ENCODE measurements around the gene NFKBIE. TPM values are rescaled to one million over a fixed set of nuclear protein-coding genes. Genes with fewer than 3 reads are reported as not detected.

NFKBIE gene
- total and polyA plus RNA-seq, 2 of the 13 experiments (the other 11 are each of a cell fraction or from before 2014, with no cell fraction given) = 6.7 to 14.5 TPM

GRCh38 chr6:44275271-44275748 is 10.0 kb upstream of the NFKBIE start (continued):
- TF ChIP-seq, protein P1, sequence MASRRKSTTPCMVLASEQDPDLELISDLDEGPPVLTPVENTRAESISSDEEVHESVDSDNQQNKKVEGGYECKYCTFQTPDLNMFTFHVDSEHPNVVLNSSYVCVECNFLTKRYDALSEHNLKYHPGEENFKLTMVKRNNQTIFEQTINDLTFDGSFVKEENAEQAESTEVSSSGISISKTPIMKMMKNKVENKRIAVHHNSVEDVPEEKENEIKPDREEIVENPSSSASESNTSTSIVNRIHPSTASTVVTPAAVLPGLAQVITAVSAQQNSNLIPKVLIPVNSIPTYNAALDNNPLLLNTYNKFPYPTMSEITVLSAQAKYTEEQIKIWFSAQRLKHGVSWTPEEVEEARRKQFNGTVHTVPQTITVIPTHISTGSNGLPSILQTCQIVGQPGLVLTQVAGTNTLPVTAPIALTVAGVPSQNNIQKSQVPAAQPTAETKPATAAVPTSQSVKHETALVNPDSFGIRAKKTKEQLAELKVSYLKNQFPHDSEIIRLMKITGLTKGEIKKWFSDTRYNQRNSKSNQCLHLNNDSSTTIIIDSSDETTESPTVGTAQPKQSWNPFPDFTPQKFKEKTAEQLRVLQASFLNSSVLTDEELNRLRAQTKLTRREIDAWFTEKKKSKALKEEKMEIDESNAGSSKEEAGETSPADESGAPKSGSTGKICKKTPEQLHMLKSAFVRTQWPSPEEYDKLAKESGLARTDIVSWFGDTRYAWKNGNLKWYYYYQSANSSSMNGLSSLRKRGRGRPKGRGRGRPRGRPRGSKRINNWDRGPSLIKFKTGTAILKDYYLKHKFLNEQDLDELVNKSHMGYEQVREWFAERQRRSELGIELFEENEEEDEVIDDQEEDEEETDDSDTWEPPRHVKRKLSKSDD (CRISPR knock-in tag; IDR thresholded peaks at IDR 0.05; ENCODE audit: low read depth) = peak; percentile 5; the same call in 1 of the 2 replicates
- TF ChIP-seq TEAD3 (CRISPR knock-in tag; optimal IDR thresholded peaks at IDR 0.05; ENCODE audit: borderline replicate concordance) (no peak), ZNF367 (CRISPR knock-in tag; IDR thresholded peaks at IDR 0.05; ENCODE audit: borderline replicate concordance) (no peak)

GRCh38 chr6:44273617-44274016 is 8.3 kb upstream of the NFKBIE start:
- FAIRE-seq (no peak), DNase-seq (ENCODE audit: low spot score) (no peak), ATAC-seq (no peak)
- H3K79me2 ChIP-seq (ENCODE audit: insufficient read depth, low read length) = no peaks in the 10 kb centered on the region
- POLR2A ChIA-PET = no interaction called here
- in situ Hi-C loops (cut with HindIII; ENCODE audit: extremely low pct_ligation_motif_present, low pct_unique_long_range_greater_than_20kb) = loop anchor here (5.0 kb wide), 1 partner anchor 64 kb away; no protein-coding TSS in a partner anchor
- CTCF ChIA-PET (ENCODE audit: low intra/inter-chr PET ratio, low total read pairs) = no interaction called here
- H3K27ac ChIP-seq (ENCODE audit: extremely low read length, insufficient read depth, low read length) = no peak overlapping the region
- WGBS (ENCODE audit: low lambda C conversion rate) = 0% methylated on average over 1 of the region's 1 CpG
- no peak overlapping the region for H3K4me3 ChIP-seq (replicated peaks in 1 of 3; ENCODE audit: insufficient read depth in 1 of 3, low read depth in 2 of 3, low read length in 3 of 3)
- peaks cover 3% of the 10 kb centered on the region; the same call in 1 of the 2 replicates for H4K20me1 ChIP-seq (ENCODE audit: insufficient read depth, low read length)
- TF ChIP-seq ATM (IDR thresholded peaks at IDR 0.05; ENCODE audit: borderline replicate concordance) (no peak), CSRNP1 (CRISPR knock-in tag; IDR thresholded peaks at IDR 0.05) (no peak), ZNF564 (CRISPR knock-in tag; IDR thresholded peaks at IDR 0.05) (no peak), ZNF629 (CRISPR knock-in tag; conservative IDR thresholded peaks at IDR 0.05) (peak; percentile 65), NFIB (CRISPR knock-in tag; IDR thresholded peaks at IDR 0.05; ENCODE audit: borderline replicate concordance) (0 out of 2 replicates have a peak, but pooled peaks have one; percentile 18), JUNB (CRISPR knock-in tag; IDR thresholded peaks at IDR 0.05; ENCODE audit: borderline replicate concordance) (no peak), ZNF777 (CRISPR knock-in tag; IDR thresholded peaks at IDR 0.05) (no peak)
- TF ChIP-seq, protein P2, sequence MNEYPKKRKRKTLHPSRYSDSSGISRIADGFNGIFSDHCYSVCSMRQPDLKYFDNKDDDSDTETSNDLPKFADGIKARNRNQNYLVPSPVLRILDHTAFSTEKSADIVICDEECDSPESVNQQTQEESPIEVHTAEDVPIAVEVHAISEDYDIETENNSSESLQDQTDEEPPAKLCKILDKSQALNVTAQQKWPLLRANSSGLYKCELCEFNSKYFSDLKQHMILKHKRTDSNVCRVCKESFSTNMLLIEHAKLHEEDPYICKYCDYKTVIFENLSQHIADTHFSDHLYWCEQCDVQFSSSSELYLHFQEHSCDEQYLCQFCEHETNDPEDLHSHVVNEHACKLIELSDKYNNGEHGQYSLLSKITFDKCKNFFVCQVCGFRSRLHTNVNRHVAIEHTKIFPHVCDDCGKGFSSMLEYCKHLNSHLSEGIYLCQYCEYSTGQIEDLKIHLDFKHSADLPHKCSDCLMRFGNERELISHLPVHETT (CRISPR knock-in tag; conservative IDR thresholded peaks at IDR 0.05) = no peak
- H3K36me3 ChIP-seq (replicated peaks in 1 of 2; ENCODE audit: control insufficient read depth in 1 of 2, insufficient read depth in 2 of 2, low read length in 2 of 2) = no peaks in the 10 kb centered on the region
- H3K9ac ChIP-seq (ENCODE audit: insufficient read depth, low read depth, low read length) = no peak overlapping the region
- BruUV-seq (replicated peaks) = no TSS peak
- peaks cover 37 to 89% of the 10 kb centered on the region in 2 experiments for H3K27me3 ChIP-seq (ENCODE audit: control insufficient read depth in 1 of 2, insufficient read depth in 2 of 2, low read length in 2 of 2)
- intact Hi-C loops (cut with micrococcal nuclease; ENCODE audit: unreplicated experiment) = no loop called here
- no peaks in the 10 kb centered on the region for H3K9me3 ChIP-seq (ENCODE audit: low read length)
- no peak overlapping the region for H3K4me2 ChIP-seq (ENCODE audit: low read depth, low read length)
- H2AFZ ChIP-seq (ENCODE audit: low read length) = no peak overlapping the region
- peaks cover 37% of the 10 kb centered on the region for H3K4me1 ChIP-seq (ENCODE audit: insufficient read depth, low read length)

Measured in HepG2 (cell line).